Measurements from ENCODE around the gene GMPPA.

Gene GMPPA

GRCh38 chr2:219468410-219469185 lies 30.1 kb upstream of the GMPPA start:
- DNase-seq, result no peak

GRCh38 chr2:219469186-219469724 lies 29.4 kb upstream of the GMPPA start:
- no peak for DNase-seq

- no peak for DNase-seq
These were observed 28.3 kb upstream of the GMPPA start for GRCh38 chr2:219470429-219470828.

- no peak for DNase-seq
These were observed 27.0 kb upstream of the GMPPA start for GRCh38 chr2:219471476-219472371.

- DNase-seq, result no peak
These were observed 26.0 kb upstream of the GMPPA start for GRCh38 chr2:219472629-219473187.

- DNase-seq, result no peak
These were observed 25.2 kb upstream of the GMPPA start for GRCh38 chr2:219473511-219473910.

- no peak for DNase-seq
These were observed 24.2 kb upstream of the GMPPA start for GRCh38 chr2:219474285-219475060.

DNA sequence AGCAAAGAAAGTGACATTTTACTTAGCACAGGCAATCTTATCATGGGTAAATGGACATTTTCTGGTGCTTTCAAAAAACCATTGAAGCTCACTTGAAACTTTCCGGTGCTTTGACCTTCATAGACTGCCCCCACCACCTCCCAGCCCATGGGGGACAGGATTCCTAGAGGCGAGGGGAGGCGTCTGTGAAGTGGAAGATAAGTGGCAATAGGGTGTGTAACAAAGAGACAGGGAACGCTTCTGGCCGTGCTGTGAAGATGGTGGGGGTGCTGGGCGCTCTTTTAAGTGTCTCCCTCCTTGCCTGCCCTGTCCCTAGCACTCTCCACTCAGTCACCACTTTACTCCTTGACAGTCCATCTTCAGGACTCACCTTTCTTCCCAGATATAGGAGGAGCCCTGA lies 23.4 kb upstream of the GMPPA start:
- DNase-seq, result no peak

- no peak for DNase-seq
These were observed 22.7 kb upstream of the GMPPA start for GRCh38 chr2:219475697-219476651.

DNA sequence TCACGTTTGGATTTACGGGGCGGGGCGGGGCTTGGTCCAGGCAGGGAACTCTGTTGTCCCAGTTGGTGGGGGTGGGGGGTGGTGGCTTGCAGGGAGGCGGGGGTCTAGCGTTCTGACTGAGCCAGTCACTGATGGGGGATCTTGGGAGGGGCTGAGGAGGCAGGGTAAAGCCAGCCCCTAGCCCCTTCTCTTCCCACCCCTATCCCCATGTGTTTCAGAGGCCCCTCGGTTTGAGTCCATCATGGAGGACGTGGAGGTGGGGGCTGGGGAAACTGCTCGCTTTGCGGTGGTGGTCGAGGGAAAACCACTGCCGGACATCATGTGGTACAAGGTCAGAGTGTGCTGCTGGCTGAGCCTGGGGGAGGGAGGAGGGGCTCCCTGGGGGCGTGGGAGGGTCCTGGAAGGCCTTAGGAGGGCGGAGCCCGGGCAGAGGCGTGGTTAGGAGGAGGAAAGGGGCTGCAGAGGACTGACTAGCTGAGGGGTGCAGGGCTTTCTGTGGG lies 22.0 kb upstream of the GMPPA start:
- DNase-seq, result no peak

- no peak for DNase-seq
These were observed 21.5 kb upstream of the GMPPA start for GRCh38 chr2:219477179-219477578.

DNA sequence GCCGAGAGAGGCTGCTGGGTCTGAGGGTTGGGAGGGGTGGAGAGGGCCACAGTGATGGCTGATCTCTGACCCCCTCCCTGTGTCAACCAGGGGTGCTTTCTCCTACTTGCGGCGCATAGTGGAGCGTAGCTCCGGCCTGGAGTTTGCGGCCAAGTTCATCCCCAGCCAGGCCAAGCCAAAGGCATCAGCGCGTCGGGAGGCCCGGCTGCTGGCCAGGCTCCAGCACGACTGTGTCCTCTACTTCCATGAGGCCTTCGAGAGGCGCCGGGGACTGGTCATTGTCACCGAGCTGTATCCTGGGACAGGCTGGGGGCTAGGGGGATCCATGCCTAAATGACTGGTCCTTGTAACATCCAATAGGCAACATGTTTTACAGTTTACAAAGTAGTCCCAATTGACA lies 20.9 kb upstream of the GMPPA start:
- DNase-seq, result no peak

DNA sequence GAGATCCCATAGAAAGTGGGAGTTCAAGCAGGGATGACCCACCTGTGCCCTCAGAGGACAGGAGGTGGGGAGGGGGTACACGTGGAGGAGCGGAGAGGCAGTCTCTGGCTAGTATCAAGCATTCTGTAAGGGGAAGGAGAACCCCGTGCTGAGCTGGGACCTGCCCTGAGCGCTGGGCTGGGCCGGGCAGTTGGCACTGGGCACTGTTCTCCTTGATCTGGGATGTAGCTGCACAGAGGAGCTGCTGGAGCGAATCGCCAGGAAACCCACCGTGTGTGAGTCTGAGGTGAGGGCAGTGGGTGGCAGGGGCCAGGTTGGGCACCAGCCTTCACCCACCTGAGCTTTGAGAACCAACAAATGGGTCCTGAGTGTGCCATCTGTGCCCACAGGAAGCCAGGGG lies 19.8 kb upstream of the GMPPA start:
- DNase-seq, result no peak

- no peak for DNase-seq
These were observed 18.7 kb upstream of the GMPPA start for GRCh38 chr2:219480004-219480403.

- DNase-seq, result no peak
These were observed 15.9 kb upstream of the GMPPA start for GRCh38 chr2:219482674-219483405.

GRCh38 chr2:219483451-219484342 lies 15.0 kb upstream of the GMPPA start:
- no peak for DNase-seq

DNA sequence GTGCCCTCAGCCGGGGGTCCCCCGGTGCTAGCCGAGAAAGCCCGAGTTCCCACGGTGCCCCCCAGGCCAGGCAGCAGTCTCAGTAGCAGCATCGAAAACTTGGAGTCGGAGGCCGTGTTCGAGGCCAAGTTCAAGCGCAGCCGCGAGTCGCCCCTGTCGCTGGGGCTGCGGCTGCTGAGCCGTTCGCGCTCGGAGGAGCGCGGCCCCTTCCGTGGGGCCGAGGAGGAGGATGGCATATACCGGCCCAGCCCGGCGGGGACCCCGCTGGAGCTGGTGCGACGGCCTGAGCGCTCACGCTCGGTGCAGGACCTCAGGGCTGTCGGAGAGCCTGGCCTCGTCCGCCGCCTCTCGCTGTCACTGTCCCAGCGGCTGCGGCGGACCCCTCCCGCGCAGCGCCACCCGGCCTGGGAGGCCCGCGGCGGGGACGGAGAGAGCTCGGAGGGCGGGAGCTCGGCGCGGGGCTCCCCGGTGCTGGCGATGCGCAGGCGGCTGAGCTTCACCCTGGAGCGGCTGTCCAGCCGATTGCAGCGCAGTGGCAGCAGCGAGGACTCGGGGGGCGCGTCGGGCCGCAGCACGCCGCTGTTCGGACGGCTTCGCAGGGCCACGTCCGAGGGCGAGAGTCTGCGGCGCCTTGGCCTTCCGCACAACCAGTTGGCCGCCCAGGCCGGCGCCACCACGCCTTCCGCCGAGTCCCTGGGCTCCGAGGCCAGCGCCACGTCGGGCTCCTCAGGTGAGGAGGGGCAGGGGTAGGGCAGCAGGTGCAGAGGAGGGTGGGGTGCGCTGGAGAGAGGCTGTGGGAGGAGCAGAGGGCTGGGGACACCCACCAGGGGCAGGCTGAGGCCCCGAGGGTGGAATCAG lies 14.1 kb upstream of the GMPPA start:
- no peak for DNase-seq

DNA sequence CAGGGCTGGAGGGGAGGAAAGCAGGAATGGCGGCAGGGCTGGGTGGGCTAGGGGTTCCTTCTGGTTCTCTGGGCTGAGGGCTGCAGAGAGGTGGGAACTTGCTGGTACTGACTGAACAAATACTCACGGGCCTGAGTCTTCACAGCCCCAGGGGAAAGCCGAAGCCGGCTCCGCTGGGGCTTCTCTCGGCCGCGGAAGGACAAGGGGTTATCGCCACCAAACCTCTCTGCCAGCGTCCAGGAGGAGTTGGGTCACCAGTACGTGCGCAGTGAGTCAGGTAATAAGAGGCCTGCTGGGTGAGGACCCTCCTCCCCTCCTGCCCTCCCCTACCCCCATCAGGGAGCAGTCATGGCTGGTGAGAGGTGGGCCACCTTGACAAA lies 13.5 kb upstream of the GMPPA start:
- no peak for DNase-seq

Measured in NCI-H446 treated with DMSO at 0.1 percent for 48 hours (cell line).